K562 (cell line): ENCODE results near the gene PRDM15. TPM values are rescaled to one million over a fixed set of nuclear protein-coding genes. Genes with fewer than 3 reads are reported as not detected.

Experiments used
- BHLHE40 ChIP-seq: IDR thresholded peaks from 2 replicates; pipeline ENCODE4 v1.6.1; 2011; ENCODE audit warnings: low read length, improper control_type of control experiment
- ETV5 ChIP-seq: sonication (generic); formaldehyde crosslinking; IDR thresholded peaks from 2 replicates; pipeline ENCODE4 v1.4.0; 2020; ENCODE audit warnings: low read depth, mild to moderate bottlenecking, missing genetic modification reagents
- FOXA3 ChIP-seq, 2 experiments: fragments of 450-650 bp in 1 of 2; sonication (generic) in 1 of 2; formaldehyde crosslinking; IDR thresholded peaks in 1 of 2; conservative IDR thresholded peaks in 1 of 2; 2 replicates each; pipeline versions ENCODE4 v1.4.0 to v1.8.0; 2020 to 2022; ENCODE audit warnings: mild to moderate bottlenecking in 2 of 2, missing genetic modification reagents in 1 of 2
- FOXK2 ChIP-seq, 2 experiments: fragments of 450-650 bp; IDR thresholded peaks in 1 of 2; conservative IDR thresholded peaks in 1 of 2; 2 replicates each; pipeline ENCODE4 v1.6.1; 2016; ENCODE audit warnings: low read depth in 2 of 2, mild to moderate bottlenecking in 1 of 2
- FOXO4 ChIP-seq: fragments of 450-650 bp; formaldehyde crosslinking; IDR thresholded peaks from 2 replicates; pipeline ENCODE4 v1.4.0; 2020; ENCODE audit warnings: mild to moderate bottlenecking, moderate library complexity
- GABPB2 ChIP-seq: fragments of 250-450 bp; sonication (Bioruptor Pico); conservative IDR thresholded peaks from 2 replicates; pipeline ENCODE4 v1.5.1; 2021; ENCODE audit warnings: mild to moderate bottlenecking
- GATAD2B ChIP-seq: fragments of 450-650 bp; IDR thresholded peaks from 2 replicates; pipeline ENCODE4 v1.6.1; 2017; ENCODE audit warnings: mild to moderate bottlenecking, borderline replicate concordance
- HDAC3 ChIP-seq: fragments of 450-650 bp; IDR thresholded peaks from 2 replicates; pipeline ENCODE4 v1.6.1; 2018; ENCODE audit warnings: borderline replicate concordance, mild to moderate bottlenecking, moderate library complexity; ENCODE audit not compliant: partially characterized antibody
- KLF10 ChIP-seq: fragments of 250-450 bp; sonication (Bioruptor Pico); IDR thresholded peaks from 2 replicates; pipeline ENCODE4 v1.6.1; 2021; ENCODE audit warnings: matching md5 sums
- MAFK ChIP-seq: IDR thresholded peaks from 2 replicates; pipeline ENCODE4 v1.6.1; 2011; ENCODE audit warnings: low read length, improper control_type of control experiment
- MTA1 ChIP-seq: fragments of 450-650 bp; IDR thresholded peaks from 2 replicates; pipeline ENCODE4 v1.6.1; 2017; ENCODE audit warnings: borderline replicate concordance
- NR0B1 ChIP-seq: fragments of 450-650 bp; IDR thresholded peaks from one replicate; pipeline ENCODE4 v1.6.1; 2018; ENCODE audit warnings: mild to moderate bottlenecking, moderate library complexity; ENCODE audit not compliant: partially characterized antibody
- SIN3B ChIP-seq: fragments of 450-650 bp; IDR thresholded peaks from 2 replicates; pipeline ENCODE4 v1.6.1; 2017; ENCODE audit warnings: low read depth, mild to moderate bottlenecking, moderate library complexity
- SMARCA4 ChIP-seq: fragments of 450-650 bp; IDR thresholded peaks from 2 replicates; pipeline ENCODE4 v1.6.1; 2016
- TCF15 ChIP-seq: fragments of 250-450 bp; sonication (Bioruptor Pico); IDR thresholded peaks from 2 replicates; pipeline ENCODE4 v1.8.0; 2022; ENCODE audit warnings: moderate library complexity, mild to moderate bottlenecking, inconsistent platforms
- THAP12 ChIP-seq: fragments of 250-450 bp; sonication (Bioruptor Pico); IDR thresholded peaks from 2 replicates; pipeline ENCODE4 v1.9.0; 2021; ENCODE audit warnings: mild to moderate bottlenecking, inconsistent platforms
- XRCC4 ChIP-seq: IDR thresholded peaks from one replicate; pipeline ENCODE4 v1.6.1; 2011; ENCODE audit not compliant: insufficient read depth, insufficient read length; ENCODE audit errors: extremely low read depth
- ZBTB26 ChIP-seq: fragments of 450-650 bp; formaldehyde crosslinking; IDR thresholded peaks from 2 replicates; pipeline ENCODE4 v1.4.0; 2022; ENCODE audit warnings: missing genetic modification characterization
- ZNF41 ChIP-seq: fragments of 250-450 bp; sonication (Bioruptor Pico); conservative IDR thresholded peaks from 2 replicates; pipeline ENCODE4 v1.4.0; 2020; ENCODE audit warnings: mild to moderate bottlenecking
- ZNF449 ChIP-seq: fragments of 250-450 bp; sonication (Bioruptor Pico); IDR thresholded peaks from 2 replicates; pipeline ENCODE4 v1.8.0; 2022; ENCODE audit warnings: moderate library complexity, mild to moderate bottlenecking, inconsistent platforms
- polyA plus RNA-seq, 8 experiments: library from polyadenylated mRNA; depleted of rRNA in 4 of 8; stranded (reverse) in 5 of 8; unstranded in 3 of 8; fragments of >200 nt; fragmentation: Nextera tagmentation in 2 of 8; fragmentation: Illumina TruSeq in 1 of 8; extraction: Ambion mirVana in 2 of 8; extraction: Trizol in 1 of 8; gene quantifications; 2 replicates each; pipeline versions ENCODE4 v1.2.1 to v1.2.3, GENCODE V29; 2011 to 2014; ENCODE audit warnings: inconsistent platforms in 1 of 8, missing spikeins in 1 of 8
- total RNA-seq, 7 experiments: library from RNA; depleted of rRNA in 6 of 7; stranded (reverse); fragments of >200 nt in 6 of 7; fragmentation: Illumina TruSeq in 2 of 7; extraction: Trizol in 2 of 7; gene quantifications; 2 replicates each; pipeline versions ENCODE4 v1.2.1 to v1.2.3, GENCODE V29; 2011 to 2021; ENCODE audit warnings: low replicate concordance in 1 of 7

Gene PRDM15
- total and polyA plus RNA-seq, 9 of the 15 experiments (the other 6 are each of a cell fraction or from before 2014, with no cell fraction given), result 0.93 to 9.2 (median 6.2) TPM

DNA sequence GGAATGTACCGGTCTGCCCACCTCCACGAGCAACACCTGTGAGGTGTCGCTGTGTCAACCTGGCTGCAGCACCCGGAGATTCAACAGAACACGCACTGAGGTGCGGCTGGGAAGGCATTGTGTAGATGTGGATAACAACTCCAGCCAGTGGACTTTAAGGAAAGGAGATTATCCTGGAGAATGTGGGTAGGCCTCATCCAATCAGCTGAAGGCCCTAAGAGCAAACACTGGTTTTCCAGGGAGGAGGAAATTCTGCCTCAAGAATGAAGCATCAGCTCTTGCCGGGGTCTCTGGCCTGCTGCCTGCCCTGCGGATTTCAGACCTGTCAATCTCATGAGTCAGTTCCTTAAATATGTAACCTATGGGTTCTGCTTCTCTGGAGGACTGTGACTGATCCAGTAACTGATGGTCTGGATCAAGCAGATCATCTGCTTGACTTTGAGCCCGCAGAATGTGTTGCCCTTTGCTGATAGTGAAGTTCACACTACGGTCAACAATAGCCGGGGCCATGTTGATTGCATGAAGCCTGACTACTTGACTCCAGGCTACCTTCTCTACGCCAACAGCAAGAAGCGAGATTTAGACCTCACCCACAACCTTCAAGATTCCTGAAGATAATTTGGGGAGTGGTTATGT, 15.9 kb upstream of the PRDM15 start (continued):
- no peak for TF ChIP-seq NR0B1
- peak; percentile 43; the same call in 1 of the 2 replicates for TF ChIP-seq MTA1
- TF ChIP-seq ZNF41 (CRISPR knock-in tag), result 0 out of 2 replicates have a peak, but pooled peaks have one; percentile 24
- no peak for TF ChIP-seq GATAD2B
- TF ChIP-seq GABPB2 (CRISPR knock-in tag), result no peak
- TF ChIP-seq ZBTB26 (CRISPR knock-in tag), result no peak
- TF ChIP-seq HDAC3, result no peak
- TF ChIP-seq FOXA3 (CRISPR knock-in tag; conservative IDR thresholded peaks at IDR 0.05 in 1 of 2, IDR thresholded peaks at IDR 0.05 in 1 of 2), result peak in 1 of 2 experiments; percentile 61; a peak in 2 of 4 replicates
- no peak for TF ChIP-seq FOXO4 (CRISPR knock-in tag)
- TF ChIP-seq XRCC4, result no peak
- TF ChIP-seq SMARCA4, result peak; percentile 84
- no peak for TF ChIP-seq SIN3B
- no peak for TF ChIP-seq THAP12 (CRISPR knock-in tag)
- peak; percentile 64 to 82; a peak in 3 of 4 replicates for TF ChIP-seq FOXK2 (conservative IDR thresholded peaks at IDR 0.05 in 1 of 2, IDR thresholded peaks at IDR 0.05 in 1 of 2; ENCODE audit: low read depth in 2 of 2)
- no peak for TF ChIP-seq ETV5 (CRISPR knock-in tag)
- no peak for TF ChIP-seq MAFK
- no peak for TF ChIP-seq TCF15 (CRISPR knock-in tag)
- no peak for TF ChIP-seq ZNF449 (CRISPR knock-in tag)
- TF ChIP-seq KLF10 (CRISPR knock-in tag), result no peak
- TF ChIP-seq BHLHE40, result 0 out of 2 replicates have a peak, but pooled peaks have one; percentile 12
